Colon (tissue), 2 donors: ENCODE results near the gene SCN11A.

Experiments
- FAIRE-seq: peaks from 2 replicates; lab custom pipeline; 2012; peaks lifted over from hg19 to GRCh38; lab: Jason Lieb, UNC
- donor health status: control.
- donor health status: control.

The SCN11A gene

GRCh38 chr3:39051649-39052561 is at the start of gene SCN11A, which contains the start of gene WDR48:
Gene SCN11A (minus strand): TSS chr3:39051944. CDS start chr3:38950362, 101,582 bp downstream.
Gene WDR48 (plus strand): TSS chr3:39052016. CDS start chr3:39052026, 10 bp downstream.
- FAIRE-seq, result no peak

GRCh38 chr3:39101022-39101689 is 49.4 kb upstream of the SCN11A start:
- FAIRE-seq, result no peak

- no peak for FAIRE-seq
Measured at GRCh38 chr3:39100500-39100886, 48.7 kb upstream of the SCN11A start.

- FAIRE-seq, result no peak
Measured at GRCh38 chr3:39099738-39100499, 48.2 kb upstream of the SCN11A start.

- no peak for FAIRE-seq
Measured at GRCh38 chr3:39099242-39099641, 47.5 kb upstream of the SCN11A start.

GRCh38 chr3:39098473-39099000 is 46.8 kb upstream of the SCN11A start:
- no peak for FAIRE-seq

- no peak for FAIRE-seq
Measured at GRCh38 chr3:39097716-39098472, 46.1 kb upstream of the SCN11A start.

GRCh38 chr3:39096775-39097174 is 45.0 kb upstream of the SCN11A start:
- no peak for FAIRE-seq

- no peak for FAIRE-seq
Measured at GRCh38 chr3:39095778-39096177, 44.0 kb upstream of the SCN11A start.

- no peak for FAIRE-seq
Measured at GRCh38 chr3:39094851-39095677, 43.3 kb upstream of the SCN11A start.

GRCh38 chr3:39090922-39091321 is 39.2 kb upstream of the SCN11A start:
- no peak for FAIRE-seq

- FAIRE-seq, result no peak
Measured at GRCh38 chr3:39088889-39089288, 37.1 kb upstream of the SCN11A start.

GRCh38 chr3:39088456-39088855 is 36.7 kb upstream of the SCN11A start:
- no peak for FAIRE-seq

- no peak for FAIRE-seq
Measured at GRCh38 chr3:39086144-39086543, 34.4 kb upstream of the SCN11A start.

- no peak for FAIRE-seq
Measured at GRCh38 chr3:39082666-39083313, 31.0 kb upstream of the SCN11A start.

GRCh38 chr3:39080026-39080425 is 28.3 kb upstream of the SCN11A start:
- no peak for FAIRE-seq

- FAIRE-seq, result no peak
Measured at GRCh38 chr3:39079530-39079929, 27.8 kb upstream of the SCN11A start.

GRCh38 chr3:39075910-39076309 is 24.2 kb upstream of the SCN11A start:
- no peak for FAIRE-seq

GRCh38 chr3:39068556-39068955 is 16.8 kb upstream of the SCN11A start:
- no peak for FAIRE-seq

GRCh38 chr3:39067286-39067685 is 15.5 kb upstream of the SCN11A start:
- FAIRE-seq, result no peak
